Gastroesophageal sphincter (tissue), 4 donors: ENCODE data around the gene PARD6G. TPM values are rescaled to one million over a fixed set of nuclear protein-coding genes. Genes with fewer than 3 reads are reported as not detected.

Experiments
- ATAC-seq: fragments of 150-250 bp; one replicate; pipeline ENCODE4 v1.9.1; 2016; ENCODE audit warnings: mild to moderate bottlenecking, moderate library complexity
- H3K27ac ChIP-seq, 4 donors: fragments of 200-600 bp; sonication (generic) in 3 of 4; 1 replicate in 3 of 4; 2 replicates in 1 of 4; pipeline ENCODE4 v1.5.1; 2016 to 2019
- H3K27me3 ChIP-seq: fragments of 200-600 bp; sonication (generic); one replicate; pipeline ENCODE4 v1.5.1; 2019
- H3K36me3 ChIP-seq, 2 donors: fragments of 200-600 bp; sonication (generic); one replicate each; pipeline ENCODE4 v1.5.1; 2019; ENCODE audit warnings: control low read depth in 1 of 2
- H3K4me1 ChIP-seq, 3 donors: fragments of 200-600 bp; sonication (generic); 1 replicate in 2 of 3; 2 replicates in 1 of 3; pipeline ENCODE4 v1.5.1; 2016 to 2019; ENCODE audit warnings: control low read depth in 2 of 3
- H3K4me3 ChIP-seq, 2 donors: fragments of 200-600 bp; sonication (generic); one replicate each; pipeline ENCODE4 v1.5.1; 2019; ENCODE audit warnings: mild to moderate bottlenecking in 1 of 2, moderate library complexity in 1 of 2
- H3K9me3 ChIP-seq, 3 donors: fragments of 200-600 bp; sonication (generic); one replicate each; pipeline ENCODE4 v1.5.1; 2017 to 2019; ENCODE audit warnings: control low read depth in 2 of 3
- CTCF ChIP-seq, 4 experiments: fragments of 200-600 bp in 2 of 4; fragments of 450-650 bp in 2 of 4; sonication (generic) in 1 of 4; IDR thresholded peaks; one replicate each; pipeline ENCODE4 v1.5.1; 2017 to 2019; ENCODE audit warnings: antibody characterized with exemption in 4 of 4, mild to moderate bottlenecking in 2 of 4, moderate library complexity in 2 of 4
- EP300 ChIP-seq: sonication (generic); formaldehyde crosslinking; IDR thresholded peaks from one replicate; pipeline ENCODE4 v1.6.1; 2017; ENCODE audit warnings: antibody characterized with exemption, mild to moderate bottlenecking
- POLR2A ChIP-seq, 2 donors: fragments of 450-650 bp; IDR thresholded peaks; one replicate each; pipeline ENCODE4 v1.6.1; 2017; ENCODE audit warnings: antibody characterized with exemption in 2 of 2, mild to moderate bottlenecking in 2 of 2, moderate library complexity in 1 of 2
- POLR2AphosphoS5 ChIP-seq: sonication (generic); formaldehyde crosslinking; IDR thresholded peaks from one replicate; pipeline ENCODE4 v1.6.1; 2017; ENCODE audit warnings: antibody characterized with exemption
- WGBS, 2 donors: methylation state at CpG; one replicate each; pipeline ENCODE4 v1.1.5; 2018; ENCODE audit warnings: low coverage in 1 of 2; 5-methylcytosine and 5-hydroxymethylcytosine counted together
- total RNA-seq, 4 donors: library from RNA; depleted of rRNA; stranded (reverse); fragments of >200 nt; gene quantifications; one replicate each; pipeline ENCODE4 v1.1.0, GENCODE V29; 2016

The PARD6G gene
- total RNA-seq, 4 donors from 2014 or later, result 3.7 to 14.0 (median 8.6) TPM

GRCh38 chr18:80158365-80158764, 88.9 kb downstream of the PARD6G start:
- peaks cover 0 to 5% (median 0%) of the 10 kb centered on the region in 3 donors for H3K4me1 ChIP-seq
- WGBS, 2 donors, result 50 to 67% methylated on average over 1 to 3 of the region's 5 CpGs
- no peak for ATAC-seq
- no peak overlapping the region for H3K4me3 ChIP-seq
- no peaks in the 10 kb centered on the region for H3K9me3 ChIP-seq
- no peaks in the 10 kb centered on the region for H3K36me3 ChIP-seq
- TF ChIP-seq POLR2A (IDR thresholded peaks at IDR 0.05), result no peak
- no peak for TF ChIP-seq POLR2AphosphoS5
- TF ChIP-seq CTCF (IDR thresholded peaks at IDR 0.05), result no peak
- no peak for TF ChIP-seq EP300
- peaks cover 9% of the 10 kb centered on the region for H3K27me3 ChIP-seq
- H3K27ac ChIP-seq, result no peak overlapping the region

- H3K4me3 ChIP-seq, result no peak overlapping the region
- no peaks in the 10 kb centered on the region for H3K9me3 ChIP-seq
- no peak overlapping the region for H3K27ac ChIP-seq
- peaks cover 0 to 5% (median 0%) of the 10 kb centered on the region in 3 donors for H3K4me1 ChIP-seq
- peaks cover 9% of the 10 kb centered on the region for H3K27me3 ChIP-seq
- ATAC-seq, result peak; percentile 70
- 28 to 31% methylated on average over 8 of the region's 8 CpGs for WGBS, 2 donors
- TF ChIP-seq POLR2AphosphoS5, result no peak
- TF ChIP-seq CTCF (IDR thresholded peaks at IDR 0.05), result peak; percentile 80 to 95 (median 92)
- H3K36me3 ChIP-seq, result no peaks in the 10 kb centered on the region
These were observed 89.5 kb downstream of the PARD6G start for GRCh38 chr18:80157708-80158343.

- no peaks in the 10 kb centered on the region for H3K4me1 ChIP-seq
- ATAC-seq, result no peak
- H3K27ac ChIP-seq, result no peak overlapping the region
- H3K4me3 ChIP-seq, result no peak overlapping the region
- no peak for TF ChIP-seq EP300
- no peak for TF ChIP-seq POLR2A (IDR thresholded peaks at IDR 0.05)
- peak in 1 of 4 experiments; percentile 45 for TF ChIP-seq CTCF (IDR thresholded peaks at IDR 0.05)
- 63 to 79% methylated on average over 4 to 5 of the region's 6 CpGs for WGBS, 2 donors
- no peaks in the 10 kb centered on the region for H3K27me3 ChIP-seq
- H3K36me3 ChIP-seq, result no peaks in the 10 kb centered on the region
- H3K9me3 ChIP-seq, result no peaks in the 10 kb centered on the region
These were observed 93.0 kb downstream of the PARD6G start for GRCh38 chr18:80154293-80154692.

GRCh38 chr18:80149667-80150066, 97.6 kb downstream of the PARD6G start:
- TF ChIP-seq POLR2A (IDR thresholded peaks at IDR 0.05) (no peak), EP300 (no peak), POLR2AphosphoS5 (no peak), CTCF (IDR thresholded peaks at IDR 0.05) (no peak)
- Histone ChIP-seq H3K4me3 (no peak overlapping the region), H3K27ac (no peak overlapping the region), H3K27me3 (no peaks in the 10 kb centered on the region), H3K9me3 (no peaks in the 10 kb centered on the region), H3K4me1 (peaks cover 0 to 18% (median 0%) of the 10 kb centered on the region in 3 donors), H3K36me3 (peaks cover 0 to 3% of the 10 kb centered on the region in 2 donors)
- ATAC-seq, result no peak
